HCT116 (cell line): Measurements from ENCODE around the gene RALGAPA1. TPM values are rescaled to one million over a fixed set of nuclear protein-coding genes. Genes with fewer than 3 reads are reported as not detected.

Source experiments
- ATAC-seq: fragments of 200-7000 bp; cut with Tn5 transposase; 2 replicates; pipeline ENCODE4 v1.9.1; 2020; ENCODE audit warnings: mild to moderate bottlenecking, moderate library complexity
- BruUV-seq: library from RNA; stranded (reverse); fragments of 400-500 nt; replicated peaks from 2 replicates; lab custom pipeline; 2021; lab: Mats Ljungman, UMichigan
- CTCF ChIA-PET: fragments of 300-600 bp; sonication (Branson Sonifier 250); formaldehyde crosslinking; loops from one replicate; lab custom pipeline; 2021; ENCODE audit warnings: antibody characterized with exemption; lab: Charles Lee
- POLR2A ChIA-PET: fragments of 300-600, 350-600 bp; sonication (Branson Sonifier 250); formaldehyde crosslinking; loops from one replicate; lab custom pipeline; 2021; ENCODE audit warnings: antibody characterized with exemption; lab: Charles Lee
- RAD21 ChIA-PET, 2 experiments: fragments of 300-600 bp; sonication (Branson Sonifier 250); formaldehyde crosslinking; loops; one replicate each; lab custom pipeline; 2023; ENCODE audit warnings: low total read pairs in 2 of 2; ENCODE audit not compliant: uncharacterized antibody in 2 of 2, unreplicated experiment in 2 of 2, low non-redundant PET in 1 of 2; lab: Charles Lee
- DNase-seq: peaks from one replicate; pipeline ENCODE4 v3.0.0-alpha.2; 2010; ENCODE audit warnings: low read depth, low spot score
- H2AFZ ChIP-seq: fragments of 200-600 bp; shearing (Covaris generic), sonication (generic); 2 replicates; pipeline ENCODE4 v1.6.1; 2017; ENCODE audit warnings: low read depth, mixed run types, mixed read lengths, antibody characterized with exemption, low read length; ENCODE audit not compliant: poor library complexity, severe bottlenecking
- H3K27ac ChIP-seq: 2 replicates; pipeline ENCODE4 v1.5.1; 2012; ENCODE audit warnings: low read depth, low read length
- H3K27me3 ChIP-seq: fragments of 200-600 bp; sonication (generic); 2 replicates; pipeline ENCODE4 v1.6.1; 2016; ENCODE audit warnings: mixed run types, low read length, mixed read lengths; ENCODE audit not compliant: insufficient read depth
- H3K36me3 ChIP-seq, 2 experiments: fragments of 200-500 bp in 1 of 2; fragments of 200-600 bp in 1 of 2; sonication (Bioruptor generic) in 1 of 2; sonication (generic) in 1 of 2; 2 replicates each; pipeline versions ENCODE4 v1.5.1 to v1.6.1; 2014 to 2016; ENCODE audit warnings: low read length in 2 of 2, inconsistent platforms in 1 of 2, mixed read lengths in 1 of 2, mixed run types in 1 of 2; ENCODE audit not compliant: insufficient read depth in 2 of 2, control insufficient read depth in 1 of 2
- H3K4me1 ChIP-seq, 2 experiments: fragments of 200-600 bp in 1 of 2; sonication (generic) in 1 of 2; 2 replicates each; pipeline versions ENCODE4 v1.5.1 to v1.6.1; 2012 to 2017; ENCODE audit warnings: low read length in 2 of 2, inconsistent platforms in 1 of 2, mild to moderate bottlenecking in 1 of 2, mixed read lengths in 1 of 2, mixed run types in 1 of 2, moderate library complexity in 1 of 2; ENCODE audit not compliant: insufficient read depth in 2 of 2, control insufficient read depth in 1 of 2
- H3K4me2 ChIP-seq: fragments of 200-600 bp; sonication (generic); 2 replicates; pipeline ENCODE4 v1.6.1; 2017; ENCODE audit warnings: mixed run types, low read length, mixed read lengths
- H3K4me3 ChIP-seq, 2 experiments: fragments of 200-600 bp in 1 of 2; sonication (generic) in 1 of 2; replicated peaks in 1 of 2; 2 replicates each; pipeline ENCODE4 v1.5.1; 2011 to 2016; ENCODE audit warnings: low read length in 2 of 2, control low read depth in 1 of 2, low read depth in 1 of 2, mild to moderate bottlenecking in 1 of 2, mixed read lengths in 1 of 2, mixed run types in 1 of 2
- H3K79me2 ChIP-seq: fragments of 200-600 bp; sonication (generic); 2 replicates; pipeline ENCODE4 v1.6.1; 2017; ENCODE audit warnings: mild to moderate bottlenecking, mixed run types, low read length, moderate library complexity, mixed read lengths; ENCODE audit not compliant: insufficient read depth
- H3K9ac ChIP-seq: fragments of 200-600 bp; sonication (generic); 2 replicates; pipeline ENCODE4 v1.6.1; 2016; ENCODE audit warnings: low read length, mixed read lengths
- H3K9me2 ChIP-seq: fragments of 200-600 bp; sonication (generic), shearing (Covaris generic); 2 replicates; pipeline ENCODE4 v1.6.1; 2017; ENCODE audit warnings: mixed run types, mild to moderate bottlenecking, moderate library complexity; ENCODE audit not compliant: insufficient read depth
- H3K9me3 ChIP-seq, 2 experiments: fragments of 200-500 bp in 1 of 2; fragments of 200-600 bp in 1 of 2; sonication (Bioruptor generic) in 1 of 2; sonication (generic) in 1 of 2; 2 replicates each; pipeline ENCODE4 v1.6.1; 2014 to 2017; ENCODE audit warnings: low read length in 2 of 2, mixed read lengths in 2 of 2, inconsistent platforms in 1 of 2, low read depth in 1 of 2, mild to moderate bottlenecking in 1 of 2, mixed run types in 1 of 2, moderate library complexity in 1 of 2; ENCODE audit not compliant: control insufficient read depth in 1 of 2, insufficient read depth in 1 of 2
- H4K20me1 ChIP-seq: fragments of 200-600 bp; sonication (generic), shearing (Covaris generic); 2 replicates; pipeline ENCODE4 v1.6.1; 2017; ENCODE audit warnings: mixed run types, mild to moderate bottlenecking, moderate library complexity; ENCODE audit not compliant: insufficient read depth
- CBX3 ChIP-seq: IDR thresholded peaks from 2 replicates; pipeline ENCODE4 v1.6.1; 2012; ENCODE audit warnings: low read depth
- FOSL1 ChIP-seq: IDR thresholded peaks from 2 replicates; pipeline ENCODE4 v1.6.1; 2012; ENCODE audit warnings: low read depth
- POLR2A ChIP-seq: IDR thresholded peaks from 2 replicates; pipeline ENCODE4 v1.7.0; 2011; ENCODE audit warnings: borderline replicate concordance; ENCODE audit not compliant: insufficient read depth, insufficient read length; ENCODE audit errors: extremely low read depth
- RAD21 ChIP-seq: IDR thresholded peaks from 2 replicates; pipeline ENCODE4 v1.6.1; 2012; ENCODE audit warnings: low read depth, mild to moderate bottlenecking
- SIN3A ChIP-seq: IDR thresholded peaks from 2 replicates; pipeline ENCODE4 v1.6.1; 2012; ENCODE audit warnings: low read depth
- SP1 ChIP-seq: IDR thresholded peaks from 2 replicates; pipeline ENCODE4 v1.6.1; 2012; ENCODE audit warnings: low read depth
- SRF ChIP-seq: IDR thresholded peaks from 2 replicates; pipeline ENCODE4 v1.6.1; 2012; ENCODE audit warnings: low read depth
- YY1 ChIP-seq: IDR thresholded peaks from 2 replicates; pipeline ENCODE4 v1.6.1; 2011; ENCODE audit warnings: low read length, low read depth, moderate library complexity, mild to moderate bottlenecking; ENCODE audit not compliant: insufficient replicate concordance; ENCODE audit errors: extremely low read depth
- ZFX ChIP-seq: fragments of 450-650 bp; IDR thresholded peaks from 2 replicates; pipeline ENCODE4 v1.6.1; 2017
- ZNF274 ChIP-seq: fragments of 200-500 bp; sonication (Bioruptor generic); IDR thresholded peaks from 2 replicates; pipeline ENCODE4 v1.6.1; 2014; ENCODE audit warnings: mild to moderate bottlenecking, low read depth, low read length, inconsistent platforms
- intact Hi-C: fragments of 100-400 bp; cut with micrococcal nuclease; formaldehyde crosslinking; loops from 2 replicates; pipeline ENCODE4 v1.10.0; 2022
- total RNA-seq: library from RNA; stranded (reverse); gene quantifications from one replicate; pipeline ENCODE4 v1.2.1, GENCODE V29; 2021; ENCODE audit not compliant: unreplicated experiment
- TF ChIP-seq, protein P1 (sequence below): IDR thresholded peaks from 2 replicates; pipeline ENCODE4 v1.6.1; 2012; ENCODE audit warnings: low read depth
- TF ChIP-seq, protein P2 (sequence below): IDR thresholded peaks from 2 replicates; pipeline ENCODE4 v1.6.1; 2011; ENCODE audit warnings: mild to moderate bottlenecking, low read length, moderate library complexity; ENCODE audit not compliant: insufficient replicate concordance; ENCODE audit errors: extremely low read depth
- TF ChIP-seq, protein P3 (sequence below), 3 experiments: fragments of 200-600 bp in 1 of 3; sonication (generic) in 1 of 3; IDR thresholded peaks in 2 of 3; conservative IDR thresholded peaks in 1 of 3; 2 replicates each; pipeline ENCODE4 v1.5.1; 2012 to 2017; ENCODE audit warnings: low read depth in 2 of 3, low read length in 2 of 3, antibody characterized with exemption in 1 of 3, borderline replicate concordance in 1 of 3, control low read depth in 1 of 3, mild to moderate bottlenecking in 1 of 3, mixed read lengths in 1 of 3, mixed run types in 1 of 3, moderate library complexity in 1 of 3; ENCODE audit not compliant: insufficient read depth in 1 of 3

RALGAPA1 gene
- total RNA-seq, 1 experiment from 2014 or later, result 29.3 TPM

DNA sequence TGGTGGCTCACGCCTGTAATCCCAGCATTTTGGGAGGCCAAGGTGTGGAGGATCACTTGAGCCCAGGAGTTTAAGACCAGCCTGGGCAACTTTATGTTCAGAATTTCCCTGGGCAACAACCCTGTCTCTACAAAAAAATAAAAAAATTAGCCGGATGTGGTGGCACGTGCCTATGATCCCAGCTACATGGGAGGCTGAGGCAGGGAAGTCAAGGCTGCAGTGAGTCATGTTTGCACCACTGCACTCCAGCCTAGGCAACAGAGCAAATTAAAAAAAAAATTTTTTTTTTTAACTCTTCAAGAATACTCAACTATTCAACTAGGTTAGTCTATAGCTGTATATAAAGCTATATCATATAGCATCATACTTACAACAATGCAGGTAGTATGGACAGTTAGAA lies 113.0 kb downstream of the RALGAPA1 start:
- DNase-seq (no peak), ATAC-seq (no peak)
- Histone ChIP-seq H3K9me3 (no peaks in the 10 kb centered on the region), H3K4me2 (no peak overlapping the region), H3K9ac (no peak overlapping the region), H3K9me2 (no peaks in the 10 kb centered on the region), H3K27me3 (no peaks in the 10 kb centered on the region), H3K4me1 (no peaks in the 10 kb centered on the region), H3K36me3 (no peaks in the 10 kb centered on the region), H3K79me2 (no peaks in the 10 kb centered on the region), H3K27ac (no peak overlapping the region), H4K20me1 (0 out of 2 replicates have a peak, but pooled peaks cover 3% of the 10 kb centered on the region), H2AFZ (no peak overlapping the region), H3K4me3 (no peak overlapping the region)
- ChIA-PET CTCF (interaction anchor here (2.2 kb wide), 1 partner anchor 10 kb away, joined by 6 read pairs; no protein-coding TSS in a partner anchor), POLR2A (no interaction called here), RAD21 (no interaction called here)
- intact Hi-C loops, result no loop called here
- BruUV-seq, result no TSS peak
- no peak for TF ChIP-seq ZFX

DNA sequence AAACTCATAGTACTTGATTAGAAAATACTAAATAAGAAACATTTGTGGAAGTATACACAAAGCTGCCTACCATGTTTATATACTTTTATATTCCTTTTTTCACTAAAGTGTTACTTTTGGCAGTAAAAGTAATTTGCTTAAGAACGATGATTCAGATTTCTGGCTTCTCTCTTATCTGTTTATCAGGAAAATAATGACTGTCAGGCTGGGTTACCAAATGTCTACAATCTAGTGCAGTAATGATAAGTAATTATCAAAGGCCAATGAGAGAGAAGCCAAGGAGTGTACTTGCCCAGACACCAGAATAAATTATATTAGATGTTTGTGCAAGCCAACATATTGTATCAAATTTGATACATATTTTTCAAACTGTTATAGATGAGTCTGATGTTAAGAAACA lies 113.4 kb downstream of the RALGAPA1 start:
- intact Hi-C loops, result no loop called here
- H3K4me2 ChIP-seq, result no peak overlapping the region
- H2AFZ ChIP-seq, result no peak overlapping the region
- no peak overlapping the region for H3K9ac ChIP-seq
- POLR2A ChIA-PET, result no interaction called here
- H3K4me3 ChIP-seq, result no peak overlapping the region
- H4K20me1 ChIP-seq, result 0 out of 2 replicates have a peak, but pooled peaks cover 3% of the 10 kb centered on the region
- H3K4me1 ChIP-seq, result no peaks in the 10 kb centered on the region
- H3K9me3 ChIP-seq, result no peaks in the 10 kb centered on the region
- CTCF ChIA-PET, result interaction anchor here (2.2 kb wide), 1 partner anchor 9 kb away, joined by 6 read pairs; no protein-coding TSS in a partner anchor
- no peak overlapping the region for H3K27ac ChIP-seq
- no peaks in the 10 kb centered on the region for H3K27me3 ChIP-seq
- ATAC-seq (no peak), DNase-seq (no peak)
- H3K36me3 ChIP-seq, result no peaks in the 10 kb centered on the region
- no peaks in the 10 kb centered on the region for H3K9me2 ChIP-seq
- RAD21 ChIA-PET, result no interaction called here
- BruUV-seq, result no TSS peak
- H3K79me2 ChIP-seq, result no peaks in the 10 kb centered on the region
- TF ChIP-seq, protein P1, sequence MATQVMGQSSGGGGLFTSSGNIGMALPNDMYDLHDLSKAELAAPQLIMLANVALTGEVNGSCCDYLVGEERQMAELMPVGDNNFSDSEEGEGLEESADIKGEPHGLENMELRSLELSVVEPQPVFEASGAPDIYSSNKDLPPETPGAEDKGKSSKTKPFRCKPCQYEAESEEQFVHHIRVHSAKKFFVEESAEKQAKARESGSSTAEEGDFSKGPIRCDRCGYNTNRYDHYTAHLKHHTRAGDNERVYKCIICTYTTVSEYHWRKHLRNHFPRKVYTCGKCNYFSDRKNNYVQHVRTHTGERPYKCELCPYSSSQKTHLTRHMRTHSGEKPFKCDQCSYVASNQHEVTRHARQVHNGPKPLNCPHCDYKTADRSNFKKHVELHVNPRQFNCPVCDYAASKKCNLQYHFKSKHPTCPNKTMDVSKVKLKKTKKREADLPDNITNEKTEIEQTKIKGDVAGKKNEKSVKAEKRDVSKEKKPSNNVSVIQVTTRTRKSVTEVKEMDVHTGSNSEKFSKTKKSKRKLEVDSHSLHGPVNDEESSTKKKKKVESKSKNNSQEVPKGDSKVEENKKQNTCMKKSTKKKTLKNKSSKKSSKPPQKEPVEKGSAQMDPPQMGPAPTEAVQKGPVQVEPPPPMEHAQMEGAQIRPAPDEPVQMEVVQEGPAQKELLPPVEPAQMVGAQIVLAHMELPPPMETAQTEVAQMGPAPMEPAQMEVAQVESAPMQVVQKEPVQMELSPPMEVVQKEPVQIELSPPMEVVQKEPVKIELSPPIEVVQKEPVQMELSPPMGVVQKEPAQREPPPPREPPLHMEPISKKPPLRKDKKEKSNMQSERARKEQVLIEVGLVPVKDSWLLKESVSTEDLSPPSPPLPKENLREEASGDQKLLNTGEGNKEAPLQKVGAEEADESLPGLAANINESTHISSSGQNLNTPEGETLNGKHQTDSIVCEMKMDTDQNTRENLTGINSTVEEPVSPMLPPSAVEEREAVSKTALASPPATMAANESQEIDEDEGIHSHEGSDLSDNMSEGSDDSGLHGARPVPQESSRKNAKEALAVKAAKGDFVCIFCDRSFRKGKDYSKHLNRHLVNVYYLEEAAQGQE, result no peak
- TF ChIP-seq SIN3A, result no peak
- no peak for TF ChIP-seq SRF
- TF ChIP-seq, protein P2, sequence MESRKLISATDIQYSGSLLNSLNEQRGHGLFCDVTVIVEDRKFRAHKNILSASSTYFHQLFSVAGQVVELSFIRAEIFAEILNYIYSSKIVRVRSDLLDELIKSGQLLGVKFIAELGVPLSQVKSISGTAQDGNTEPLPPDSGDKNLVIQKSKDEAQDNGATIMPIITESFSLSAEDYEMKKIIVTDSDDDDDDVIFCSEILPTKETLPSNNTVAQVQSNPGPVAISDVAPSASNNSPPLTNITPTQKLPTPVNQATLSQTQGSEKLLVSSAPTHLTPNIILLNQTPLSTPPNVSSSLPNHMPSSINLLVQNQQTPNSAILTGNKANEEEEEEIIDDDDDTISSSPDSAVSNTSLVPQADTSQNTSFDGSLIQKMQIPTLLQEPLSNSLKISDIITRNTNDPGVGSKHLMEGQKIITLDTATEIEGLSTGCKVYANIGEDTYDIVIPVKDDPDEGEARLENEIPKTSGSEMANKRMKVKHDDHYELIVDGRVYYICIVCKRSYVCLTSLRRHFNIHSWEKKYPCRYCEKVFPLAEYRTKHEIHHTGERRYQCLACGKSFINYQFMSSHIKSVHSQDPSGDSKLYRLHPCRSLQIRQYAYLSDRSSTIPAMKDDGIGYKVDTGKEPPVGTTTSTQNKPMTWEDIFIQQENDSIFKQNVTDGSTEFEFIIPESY, result no peak
- TF ChIP-seq ZNF274, result no peak
- no peak for TF ChIP-seq ZFX
- no peak for TF ChIP-seq YY1
- no peak for TF ChIP-seq FOSL1
- TF ChIP-seq, protein P3, sequence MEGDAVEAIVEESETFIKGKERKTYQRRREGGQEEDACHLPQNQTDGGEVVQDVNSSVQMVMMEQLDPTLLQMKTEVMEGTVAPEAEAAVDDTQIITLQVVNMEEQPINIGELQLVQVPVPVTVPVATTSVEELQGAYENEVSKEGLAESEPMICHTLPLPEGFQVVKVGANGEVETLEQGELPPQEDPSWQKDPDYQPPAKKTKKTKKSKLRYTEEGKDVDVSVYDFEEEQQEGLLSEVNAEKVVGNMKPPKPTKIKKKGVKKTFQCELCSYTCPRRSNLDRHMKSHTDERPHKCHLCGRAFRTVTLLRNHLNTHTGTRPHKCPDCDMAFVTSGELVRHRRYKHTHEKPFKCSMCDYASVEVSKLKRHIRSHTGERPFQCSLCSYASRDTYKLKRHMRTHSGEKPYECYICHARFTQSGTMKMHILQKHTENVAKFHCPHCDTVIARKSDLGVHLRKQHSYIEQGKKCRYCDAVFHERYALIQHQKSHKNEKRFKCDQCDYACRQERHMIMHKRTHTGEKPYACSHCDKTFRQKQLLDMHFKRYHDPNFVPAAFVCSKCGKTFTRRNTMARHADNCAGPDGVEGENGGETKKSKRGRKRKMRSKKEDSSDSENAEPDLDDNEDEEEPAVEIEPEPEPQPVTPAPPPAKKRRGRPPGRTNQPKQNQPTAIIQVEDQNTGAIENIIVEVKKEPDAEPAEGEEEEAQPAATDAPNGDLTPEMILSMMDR (IDR thresholded peaks at IDR 0.05 in 2 of 3, conservative IDR thresholded peaks at IDR 0.05 in 1 of 3; ENCODE audit: borderline replicate concordance in 1 of 3, insufficient read depth in 1 of 3, low read depth in 2 of 3, low read length in 2 of 3), result no peak
- TF ChIP-seq CBX3, result no peak
- TF ChIP-seq POLR2A, result no peak
- TF ChIP-seq RAD21, result no peak
- no peak for TF ChIP-seq SP1
